ENCODE data around the gene SIAH1.

SIAH1 gene, protein sequence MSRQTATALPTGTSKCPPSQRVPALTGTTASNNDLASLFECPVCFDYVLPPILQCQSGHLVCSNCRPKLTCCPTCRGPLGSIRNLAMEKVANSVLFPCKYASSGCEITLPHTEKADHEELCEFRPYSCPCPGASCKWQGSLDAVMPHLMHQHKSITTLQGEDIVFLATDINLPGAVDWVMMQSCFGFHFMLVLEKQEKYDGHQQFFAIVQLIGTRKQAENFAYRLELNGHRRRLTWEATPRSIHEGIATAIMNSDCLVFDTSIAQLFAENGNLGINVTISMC
- total RNA-seq, result 20.0 to 22.3 (median 21.8) reads per million in 3 donors

- Histone ChIP-seq H3K27me3 (replicated peaks; ENCODE audit: control insufficient read depth, insufficient read depth, low read length, poor library complexity, severe bottlenecking) (no peaks in the 10 kb centered on the region), H3K4me1 (ENCODE audit: control insufficient read depth, insufficient read depth, low read length, poor library complexity, severe bottlenecking) (peaks cover 9% of the 10 kb centered on the region), H3K36me3 (ENCODE audit: control insufficient read depth, insufficient read depth, low read length) (no peaks in the 10 kb centered on the region), H3K27ac (ENCODE audit: insufficient read depth, low read length, poor library complexity, severe bottlenecking) (peak within 1 kb of the TSS; percentile 81), H3K4me3 (ENCODE audit: insufficient read depth, low read depth, low read length, poor library complexity, severe bottlenecking) (peak within 1 kb of the TSS; percentile 87), H3K9me3 (ENCODE audit: control insufficient read depth, low read length) (no peaks in the 10 kb centered on the region)
- peak; percentile 79 to 81 (median 79) for DNase-seq
Measured at GRCh38 chr16:48385253-48386150, at the start of gene SIAH1. Gene SIAH1 (minus strand): TSS chr16:48385413. CDS start chr16:48362428, 22,985 bp downstream.

DNA sequence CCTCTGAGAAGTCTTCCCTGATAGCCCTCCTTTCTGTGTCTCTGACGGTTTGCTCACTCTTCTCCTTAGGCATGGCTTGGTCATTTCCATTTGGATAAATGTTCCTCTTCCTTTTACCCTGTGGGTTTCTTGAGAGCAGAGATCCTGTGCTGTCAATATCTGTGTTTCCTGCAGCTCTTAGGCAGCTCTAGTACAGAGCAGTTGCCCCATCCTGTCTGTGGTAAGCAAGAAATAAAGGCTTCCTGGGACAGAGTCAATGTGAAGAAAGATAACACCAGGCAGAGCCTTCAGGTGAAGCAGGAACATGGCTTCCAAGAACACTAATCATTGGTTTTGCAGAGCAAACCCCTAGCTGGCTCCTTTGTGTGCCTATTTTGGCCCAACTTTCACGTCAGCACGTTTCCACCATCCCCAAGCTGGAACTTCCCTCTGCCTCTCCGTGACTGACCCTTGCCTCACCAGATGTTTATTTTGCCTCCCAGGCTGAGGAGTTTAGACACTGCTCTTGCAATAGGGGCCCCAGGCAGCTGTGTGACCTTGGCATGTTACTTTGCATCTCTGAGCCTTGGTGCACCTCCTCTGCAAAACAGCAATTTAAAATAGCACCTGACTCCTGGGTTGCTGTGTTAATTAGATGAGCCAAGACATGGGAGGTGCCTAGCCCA, 49.6 kb upstream of the SIAH1 start:
- Histone ChIP-seq H3K4me3 (ENCODE audit: insufficient read depth, low read depth, low read length, poor library complexity, severe bottlenecking) (no peak overlapping the region), H3K9me3 (ENCODE audit: control insufficient read depth, low read length) (no peaks in the 10 kb centered on the region), H3K36me3 (ENCODE audit: control insufficient read depth, insufficient read depth, low read length) (no peaks in the 10 kb centered on the region), H3K27ac (ENCODE audit: insufficient read depth, low read length, poor library complexity, severe bottlenecking) (no peak overlapping the region), H3K27me3 (replicated peaks; ENCODE audit: control insufficient read depth, insufficient read depth, low read length, poor library complexity, severe bottlenecking) (no peaks in the 10 kb centered on the region), H3K4me1 (ENCODE audit: control insufficient read depth, insufficient read depth, low read length, poor library complexity, severe bottlenecking) (no peaks in the 10 kb centered on the region)
- no peak for DNase-seq

- no peak for DNase-seq
- Histone ChIP-seq H3K27me3 (replicated peaks; ENCODE audit: control insufficient read depth, insufficient read depth, low read length, poor library complexity, severe bottlenecking) (no peaks in the 10 kb centered on the region), H3K9me3 (ENCODE audit: control insufficient read depth, low read length) (no peaks in the 10 kb centered on the region), H3K27ac (ENCODE audit: insufficient read depth, low read length, poor library complexity, severe bottlenecking) (no peak overlapping the region), H3K4me1 (ENCODE audit: control insufficient read depth, insufficient read depth, low read length, poor library complexity, severe bottlenecking) (no peaks in the 10 kb centered on the region), H3K4me3 (ENCODE audit: insufficient read depth, low read depth, low read length, poor library complexity, severe bottlenecking) (no peak overlapping the region), H3K36me3 (ENCODE audit: control insufficient read depth, insufficient read depth, low read length) (no peaks in the 10 kb centered on the region)
Measured at GRCh38 chr16:48433850-48434530, 48.8 kb upstream of the SIAH1 start.

GRCh38 chr16:48433116-48433849, 48.1 kb upstream of the SIAH1 start:
- Histone ChIP-seq H3K4me3 (ENCODE audit: insufficient read depth, low read depth, low read length, poor library complexity, severe bottlenecking) (no peak overlapping the region), H3K9me3 (ENCODE audit: control insufficient read depth, low read length) (no peaks in the 10 kb centered on the region), H3K36me3 (ENCODE audit: control insufficient read depth, insufficient read depth, low read length) (no peaks in the 10 kb centered on the region), H3K27ac (ENCODE audit: insufficient read depth, low read length, poor library complexity, severe bottlenecking) (no peak overlapping the region), H3K4me1 (ENCODE audit: control insufficient read depth, insufficient read depth, low read length, poor library complexity, severe bottlenecking) (no peaks in the 10 kb centered on the region), H3K27me3 (replicated peaks; ENCODE audit: control insufficient read depth, insufficient read depth, low read length, poor library complexity, severe bottlenecking) (no peaks in the 10 kb centered on the region)
- DNase-seq, result no peak

GRCh38 chr16:48432136-48432535, 46.9 kb upstream of the SIAH1 start:
- Histone ChIP-seq H3K27ac (ENCODE audit: insufficient read depth, low read length, poor library complexity, severe bottlenecking) (no peak overlapping the region), H3K4me3 (ENCODE audit: insufficient read depth, low read depth, low read length, poor library complexity, severe bottlenecking) (no peak overlapping the region), H3K9me3 (ENCODE audit: control insufficient read depth, low read length) (no peaks in the 10 kb centered on the region), H3K36me3 (ENCODE audit: control insufficient read depth, insufficient read depth, low read length) (no peaks in the 10 kb centered on the region), H3K27me3 (replicated peaks; ENCODE audit: control insufficient read depth, insufficient read depth, low read length, poor library complexity, severe bottlenecking) (no peaks in the 10 kb centered on the region), H3K4me1 (ENCODE audit: control insufficient read depth, insufficient read depth, low read length, poor library complexity, severe bottlenecking) (no peaks in the 10 kb centered on the region)
- DNase-seq, result no peak

DNA sequence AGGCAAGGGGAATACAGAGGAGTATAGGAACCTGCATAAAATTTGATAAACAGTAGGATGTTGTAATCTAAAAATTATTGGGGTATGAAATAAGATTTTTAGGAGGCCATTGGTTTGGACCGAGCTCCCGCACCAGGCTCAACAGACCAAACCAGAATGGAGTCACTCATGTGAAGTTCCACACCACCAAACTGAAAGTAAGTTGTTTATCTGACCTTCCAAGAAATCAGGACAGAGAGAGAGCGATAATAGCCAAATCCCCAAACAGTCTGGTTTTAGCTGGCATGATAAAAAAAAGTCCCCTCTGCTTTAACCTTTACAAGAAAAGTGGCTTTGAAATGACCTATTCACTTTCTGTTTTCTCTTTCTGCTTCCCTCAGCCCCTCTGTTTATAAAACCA, 45.7 kb upstream of the SIAH1 start:
- no peaks in the 10 kb centered on the region for H3K27me3 ChIP-seq (replicated peaks; ENCODE audit: control insufficient read depth, insufficient read depth, low read length, poor library complexity, severe bottlenecking)
- H3K36me3 ChIP-seq (ENCODE audit: control insufficient read depth, insufficient read depth, low read length), result no peaks in the 10 kb centered on the region
- no peaks in the 10 kb centered on the region for H3K4me1 ChIP-seq (ENCODE audit: control insufficient read depth, insufficient read depth, low read length, poor library complexity, severe bottlenecking)
- no peak overlapping the region for H3K27ac ChIP-seq (ENCODE audit: insufficient read depth, low read length, poor library complexity, severe bottlenecking)
- no peak overlapping the region for H3K4me3 ChIP-seq (ENCODE audit: insufficient read depth, low read depth, low read length, poor library complexity, severe bottlenecking)
- no peaks in the 10 kb centered on the region for H3K9me3 ChIP-seq (ENCODE audit: control insufficient read depth, low read length)
- no peak for DNase-seq

DNA sequence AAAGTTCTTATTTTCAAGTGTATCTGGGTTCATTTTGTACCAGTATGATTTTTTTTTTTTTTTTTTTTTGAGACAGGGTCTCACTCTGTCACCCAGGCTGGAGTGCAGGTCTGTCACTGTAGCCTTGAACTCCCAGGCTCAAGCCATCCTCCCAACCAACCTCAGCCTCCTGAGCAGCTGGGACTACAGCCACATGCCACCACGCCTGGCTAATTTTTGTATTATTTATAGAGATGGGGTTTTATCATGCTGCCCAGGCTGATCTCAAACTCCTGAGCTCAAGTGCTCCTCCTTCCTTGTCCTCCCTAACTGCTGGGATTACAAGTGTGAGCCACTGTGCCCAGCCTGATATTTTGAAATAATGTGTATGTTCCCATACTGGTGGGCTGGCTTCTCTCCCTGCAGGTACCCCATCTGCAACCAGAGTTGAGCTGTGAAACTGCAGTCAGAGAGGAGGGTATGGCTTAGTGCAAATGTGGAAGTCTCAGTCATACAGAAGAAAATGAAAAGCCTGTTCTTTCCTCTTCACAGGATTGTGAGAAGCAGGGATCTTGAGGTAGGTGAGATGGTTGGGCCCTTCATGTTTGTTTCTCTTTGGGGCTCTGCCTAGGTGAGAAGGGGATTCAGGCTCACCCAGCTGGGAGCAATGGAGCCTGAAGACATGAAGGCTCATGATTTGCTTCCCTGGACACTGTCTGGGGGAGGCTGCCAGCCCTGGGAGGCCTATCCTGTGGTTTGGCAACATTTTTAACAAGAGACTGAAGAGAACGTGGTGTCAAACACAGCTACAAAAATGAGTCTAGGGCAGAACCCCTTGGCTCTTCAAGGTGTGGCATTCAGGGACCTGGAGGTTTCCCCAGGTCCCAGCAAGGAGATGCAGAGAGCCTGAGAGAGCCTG, 41.3 kb upstream of the SIAH1 start:
- H3K27me3 ChIP-seq (replicated peaks; ENCODE audit: control insufficient read depth, insufficient read depth, low read length, poor library complexity, severe bottlenecking), result no peaks in the 10 kb centered on the region
- H3K4me1 ChIP-seq (ENCODE audit: control insufficient read depth, insufficient read depth, low read length, poor library complexity, severe bottlenecking), result no peaks in the 10 kb centered on the region
- no peak for DNase-seq
- no peak overlapping the region for H3K4me3 ChIP-seq (ENCODE audit: insufficient read depth, low read depth, low read length, poor library complexity, severe bottlenecking)
- H3K9me3 ChIP-seq (ENCODE audit: control insufficient read depth, low read length), result no peaks in the 10 kb centered on the region
- no peak overlapping the region for H3K27ac ChIP-seq (ENCODE audit: insufficient read depth, low read length, poor library complexity, severe bottlenecking)
- no peaks in the 10 kb centered on the region for H3K36me3 ChIP-seq (ENCODE audit: control insufficient read depth, insufficient read depth, low read length)

DNA sequence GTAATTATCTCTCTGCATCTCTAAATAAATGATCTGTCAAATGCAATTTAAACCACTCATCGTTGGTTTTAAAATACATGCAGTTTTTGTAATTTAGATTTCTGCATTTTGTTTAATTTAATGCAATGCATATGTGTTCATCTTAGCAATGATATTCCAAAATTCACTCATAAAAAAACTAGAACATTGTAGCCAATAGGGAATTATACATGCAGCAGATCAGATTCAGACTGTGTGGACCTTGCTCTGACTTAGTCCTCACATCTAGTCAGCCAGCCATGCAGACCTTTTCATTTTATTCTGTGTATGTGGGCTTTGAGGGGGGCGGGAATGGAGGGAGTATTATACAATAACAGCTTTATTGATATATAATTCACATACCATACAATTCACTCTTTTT, 37.3 kb upstream of the SIAH1 start:
- no peak for DNase-seq
- no peak overlapping the region for H3K4me3 ChIP-seq (ENCODE audit: insufficient read depth, low read depth, low read length, poor library complexity, severe bottlenecking)
- no peaks in the 10 kb centered on the region for H3K36me3 ChIP-seq (ENCODE audit: control insufficient read depth, insufficient read depth, low read length)
- no peaks in the 10 kb centered on the region for H3K4me1 ChIP-seq (ENCODE audit: control insufficient read depth, insufficient read depth, low read length, poor library complexity, severe bottlenecking)
- H3K9me3 ChIP-seq (ENCODE audit: control insufficient read depth, low read length), result no peaks in the 10 kb centered on the region
- no peaks in the 10 kb centered on the region for H3K27me3 ChIP-seq (replicated peaks; ENCODE audit: control insufficient read depth, insufficient read depth, low read length, poor library complexity, severe bottlenecking)
- no peak overlapping the region for H3K27ac ChIP-seq (ENCODE audit: insufficient read depth, low read length, poor library complexity, severe bottlenecking)
